ENCODE data around the gene MZT2B. TPM values are rescaled to one million over a fixed set of nuclear protein-coding genes. Genes with fewer than 3 reads are reported as not detected.
"Not testable (repeated sequence)": the region's sequence is repeated elsewhere in the genome, so short reads cannot be mapped to it uniquely, and the experiment has no call there.

The MZT2B gene
- total and polyA plus RNA-seq, 2 of the 13 experiments (the other 11 are each of a cell fraction or from before 2014, with no cell fraction given) = 253 to 410 TPM

GRCh38 chr2:130181880-130182682, at the start of gene MZT2B (continued):
- TF ChIP-seq TOPORS (CRISPR knock-in tag; IDR thresholded peaks at IDR 0.05) = 0 out of 2 replicates have a peak, but pooled peaks have one; percentile 74
- peak; percentile 22; the same call in 1 of the 2 replicates for TF ChIP-seq KDM5B (CRISPR knock-in tag; IDR thresholded peaks at IDR 0.05; ENCODE audit: borderline replicate concordance)
- TF ChIP-seq TARDBP (CRISPR knock-in tag; IDR thresholded peaks at IDR 0.05) = peak; percentile 67
- TF ChIP-seq ZBTB25 (CRISPR knock-in tag; IDR thresholded peaks at IDR 0.05) = peak; percentile 38; the same call in 1 of the 2 replicates
- peak; percentile 26 for TF ChIP-seq ZNF816 (CRISPR knock-in tag; IDR thresholded peaks at IDR 0.05; ENCODE audit: borderline replicate concordance)
- peak; percentile 58 for TF ChIP-seq ARNT2 (CRISPR knock-in tag; IDR thresholded peaks at IDR 0.05; ENCODE audit: low read depth)
- peak; percentile 64; the same call in 1 of the 2 replicates for TF ChIP-seq SMYD3 (CRISPR knock-in tag; IDR thresholded peaks at IDR 0.05)
- TF ChIP-seq FOXP4 (CRISPR knock-in tag; IDR thresholded peaks at IDR 0.05) = 0 out of 2 replicates have a peak, but pooled peaks have one; percentile 27
- peak; percentile 93 for TF ChIP-seq HNRNPL (IDR thresholded peaks at IDR 0.05; ENCODE audit: low read depth, low read length)
- peak; percentile 64; the same call in 1 of the 2 replicates for TF ChIP-seq ZBED4 (CRISPR knock-in tag; IDR thresholded peaks at IDR 0.05; ENCODE audit: borderline replicate concordance)
- not testable (repeated sequence) for TF ChIP-seq NONO (IDR thresholded peaks at IDR 0.05)
- peak; percentile 58; the same call in 1 of the 2 replicates for TF ChIP-seq NONO (CRISPR knock-in tag; conservative IDR thresholded peaks at IDR 0.05)
- TF ChIP-seq ZNF770 (CRISPR knock-in tag; IDR thresholded peaks at IDR 0.05) = 0 out of 2 replicates have a peak, but pooled peaks have one; percentile 5
- TF ChIP-seq CTCF (CRISPR knock-in tag; IDR thresholded peaks at IDR 0.05) = peak; percentile 81

Data from HepG2 (cell line).